Sciatic nerve (tissue), 2 donors: Measurements from ENCODE around the gene C6orf118. TPM values are rescaled to one million over a fixed set of nuclear protein-coding genes. Genes with fewer than 3 reads are reported as not detected.
A peak's percentile ranks its signal among the peaks of the same experiment; 100 is the strongest.

Source experiments
- ATAC-seq: fragments of 200-7000 bp; cut with Tn5 transposase; one replicate; pipeline ENCODE4 v1.9.1; 2020; ENCODE audit warnings: mild to moderate bottlenecking, moderate library complexity
- DNase-seq: peaks from one replicate; pipeline ENCODE4 v3.0.0-alpha.2; 2020; ENCODE audit warnings: low spot score
- intact Hi-C: fragments of 100-400 bp; cut with DNase I; formaldehyde crosslinking; loops from one replicate; pipeline ENCODE4 v1.14.2; 2022
- total RNA-seq: library from RNA; stranded (reverse); fragmentation: NEBNext Ultra II Directional; extraction: Animal tissue kit (Norgen Biotek cat#: 25700); gene quantifications from one replicate; pipeline ENCODE4 v1.2.1, GENCODE V29; 2021
- donor health status: DM: no; HTN: no; CAD: no.
- donor health status: DM: no; HTN: no; CAD: no.

The C6orf118 gene
- total RNA-seq, 1 donor from 2014 or later, result not detected

- ATAC-seq (no peak), DNase-seq (no peak)
- intact Hi-C loops, result no loop called here
These were observed 63.7 kb downstream of the C6orf118 start for GRCh38 chr6:165245701-165246100.

GRCh38 chr6:165245287-165245686 is 64.1 kb downstream of the C6orf118 start:
- intact Hi-C loops, result no loop called here
- no peak for DNase-seq
- ATAC-seq, result peak; percentile 55

GRCh38 chr6:165244524-165245247 is 64.7 kb downstream of the C6orf118 start:
- no peak for DNase-seq
- intact Hi-C loops, result no loop called here
- no peak for ATAC-seq

GRCh38 chr6:165243801-165244200 is 65.6 kb downstream of the C6orf118 start:
- intact Hi-C loops, result no loop called here
- DNase-seq (no peak), ATAC-seq (no peak)

- ATAC-seq (no peak), DNase-seq (no peak)
- intact Hi-C loops, result no loop called here
These were observed 73.1 kb downstream of the C6orf118 start for GRCh38 chr6:165236326-165236725.

GRCh38 chr6:165232731-165233488 is 76.5 kb downstream of the C6orf118 start:
- no peak for DNase-seq
- intact Hi-C loops, result no loop called here
- no peak for ATAC-seq

- intact Hi-C loops, result no loop called here
- ATAC-seq (peak; percentile 58), DNase-seq (no peak)
These were observed 77.5 kb downstream of the C6orf118 start for GRCh38 chr6:165231581-165232561.

- intact Hi-C loops, result no loop called here
- no peak for ATAC-seq
- DNase-seq, result no peak
These were observed 78.2 kb downstream of the C6orf118 start for GRCh38 chr6:165231177-165231576.
